Body of pancreas (tissue), 4 donors: Measurements from ENCODE around the gene SHISA7. TPM values are rescaled to one million over a fixed set of nuclear protein-coding genes. Genes with fewer than 3 reads are reported as not detected.
"Not testable (repeated sequence)": the region's sequence is repeated elsewhere in the genome, so short reads cannot be mapped to it uniquely, and the experiment has no call there.

ENCODE experiments used
- ATAC-seq: fragments of 150-250 bp; one replicate; pipeline ENCODE4 v1.9.1; 2016
- DNase-seq, 4 donors: peaks; one replicate each; pipeline ENCODE4 v3.0.0-alpha.2; 2019
- H3K27ac ChIP-seq, 4 donors: fragments of 200-600 bp; sonication (generic); 1 replicate in 3 of 4; 2 replicates in 1 of 4; pipeline versions ENCODE4 v1.5.1 to v1.6.1; 2016 to 2019; ENCODE audit warnings: mild to moderate bottlenecking in 1 of 4, mixed read lengths in 1 of 4, moderate library complexity in 1 of 4
- H3K27me3 ChIP-seq, 2 donors: fragments of 200-600 bp; sonication (generic); one replicate each; pipeline ENCODE4 v1.6.0; 2016; ENCODE audit warnings: mild to moderate bottlenecking in 1 of 2
- H3K36me3 ChIP-seq, 2 donors: fragments of 200-600 bp; sonication (generic); replicated peaks in 1 of 2; 2 replicates each; pipeline ENCODE4 v1.5.1; 2016; ENCODE audit warnings: low read depth in 2 of 2; ENCODE audit not compliant: insufficient read depth in 1 of 2
- H3K4me1 ChIP-seq: fragments of 200-600 bp; sonication (generic); one replicate; pipeline ENCODE4 v1.6.0; 2016
- H3K4me3 ChIP-seq, 2 donors: fragments of 200-600 bp; sonication (generic); 1 replicate in 1 of 2; 2 replicates in 1 of 2; pipeline ENCODE4 v1.5.1; 2016 to 2019
- H3K9me3 ChIP-seq, 3 donors: fragments of 200-600 bp; sonication (generic); 1 replicate in 2 of 3; 2 replicates in 1 of 3; pipeline ENCODE4 v1.5.1; 2016
- CTCF ChIP-seq, 7 experiments: fragments of 450-650 bp in 4 of 7; fragments of 200-600 bp in 3 of 7; sonication (generic) in 3 of 7; IDR thresholded peaks; one replicate each; pipeline ENCODE4 v1.5.1; 2016 to 2019; ENCODE audit warnings: antibody characterized with exemption in 7 of 7
- POLR2A ChIP-seq, 3 donors: fragments of 450-650 bp; IDR thresholded peaks; one replicate each; pipeline ENCODE4 v1.6.1; 2016; ENCODE audit warnings: antibody characterized with exemption in 3 of 3, mild to moderate bottlenecking in 2 of 3
- WGBS, 2 donors: methylation state at CpG; one replicate each; pipeline ENCODE4 v1.1.5; 2017; 5-methylcytosine and 5-hydroxymethylcytosine counted together
- intact Hi-C: fragments of 100-400 bp; cut with DNase I; formaldehyde crosslinking; loops from one replicate; pipeline ENCODE4 v1.15.1; 2023
- total RNA-seq, 2 donors: library from RNA; depleted of rRNA; stranded (reverse); fragments of >200 nt; gene quantifications; one replicate each; pipeline ENCODE4 v1.1.0, GENCODE V29; 2016

The SHISA7 gene
- total RNA-seq, 2 donors from 2014 or later, result not detected

GRCh38 chr19:55419624-55420236 is 23.4 kb downstream of the SHISA7 start:
- no peak overlapping the region for H3K27ac ChIP-seq
- DNase-seq, result no peak
- WGBS, 2 donors, result 58% methylated on average over 4 to 5 of the region's 5 CpGs
- H3K4me3 ChIP-seq, result no peak overlapping the region
- no peaks in the 10 kb centered on the region for H3K4me1 ChIP-seq
- H3K36me3 ChIP-seq, result no peaks in the 10 kb centered on the region
- ATAC-seq, result no peak
- no peaks in the 10 kb centered on the region for H3K27me3 ChIP-seq
- H3K9me3 ChIP-seq, result no peaks in the 10 kb centered on the region
- intact Hi-C loops, result loop anchor here (5.0 kb wide), 1 partner anchor 282 kb away; no protein-coding TSS in a partner anchor
- TF ChIP-seq POLR2A (IDR thresholded peaks at IDR 0.05), result no peak

DNA sequence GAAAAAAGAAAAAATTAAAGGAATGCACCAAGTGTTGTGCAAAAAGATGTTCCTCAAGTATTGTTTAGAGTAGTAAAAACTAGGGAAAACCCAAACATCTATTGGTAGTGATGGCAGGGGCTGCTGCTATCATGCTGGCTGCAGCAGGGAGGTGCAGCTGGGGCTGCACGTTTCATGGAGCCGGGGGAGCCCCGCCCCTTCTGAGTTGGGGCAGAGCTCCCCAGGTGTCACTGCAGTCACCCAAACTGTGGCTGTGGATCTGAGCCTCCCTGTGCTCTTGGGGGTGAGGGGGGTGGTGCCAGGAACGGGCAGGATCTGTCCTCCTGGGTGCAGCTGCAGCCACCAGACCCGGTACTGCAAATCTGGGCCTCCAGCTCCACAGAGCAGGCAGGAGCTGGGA is 24.0 kb downstream of the SHISA7 start:
- ATAC-seq (no peak), DNase-seq (no peak)
- no peak overlapping the region for H3K27ac ChIP-seq
- no peak overlapping the region for H3K4me3 ChIP-seq
- no peaks in the 10 kb centered on the region for H3K4me1 ChIP-seq
- 37 to 51% methylated on average over 3 to 5 of the region's 5 CpGs for WGBS, 2 donors
- H3K9me3 ChIP-seq, result no peaks in the 10 kb centered on the region
- H3K27me3 ChIP-seq, result no peaks in the 10 kb centered on the region
- intact Hi-C loops, result loop anchor here (5.0 kb wide), 1 partner anchor 282 kb away; no protein-coding TSS in a partner anchor
- no peak for TF ChIP-seq POLR2A (IDR thresholded peaks at IDR 0.05)
- TF ChIP-seq CTCF (IDR thresholded peaks at IDR 0.05), result no peak
- H3K36me3 ChIP-seq, result no peaks in the 10 kb centered on the region

GRCh38 chr19:55418185-55418584 is 24.9 kb downstream of the SHISA7 start:
- intact Hi-C loops, result loop anchor here (5.0 kb wide), 1 partner anchor 281 kb away; no protein-coding TSS in a partner anchor
- H3K9me3 ChIP-seq, result no peaks in the 10 kb centered on the region
- no peaks in the 10 kb centered on the region for H3K27me3 ChIP-seq
- ATAC-seq, result peak; percentile 82
- DNase-seq, result peak; percentile 59 to 75 (median 67)
- H3K36me3 ChIP-seq, result no peaks in the 10 kb centered on the region
- TF ChIP-seq POLR2A (IDR thresholded peaks at IDR 0.05) (no peak), CTCF (IDR thresholded peaks at IDR 0.05) (peak; percentile 42 to 82 (median 76))
- H3K27ac ChIP-seq, result no peak overlapping the region
- H3K4me3 ChIP-seq, result no peak overlapping the region
- WGBS, 2 donors, result 0 to 22% methylated on average over 2 to 7 of the region's 7 CpGs
- no peaks in the 10 kb centered on the region for H3K4me1 ChIP-seq

GRCh38 chr19:55410168-55410567 is 32.9 kb downstream of the SHISA7 start:
- Histone ChIP-seq H3K4me1 (peaks cover 13% of the 10 kb centered on the region), H3K27ac (no peak overlapping the region), H3K4me3 (no peak overlapping the region), H3K36me3 (no peaks in the 10 kb centered on the region), H3K9me3 (no peaks in the 10 kb centered on the region), H3K27me3 (no peaks in the 10 kb centered on the region)
- ATAC-seq (no peak), DNase-seq (no peak)
- intact Hi-C loops, result no loop called here
- WGBS, 2 donors, result 93 to 95% methylated on average over 2 of the region's 2 CpGs
- TF ChIP-seq POLR2A (IDR thresholded peaks at IDR 0.05) (no peak), CTCF (IDR thresholded peaks at IDR 0.05) (no peak)

DNA sequence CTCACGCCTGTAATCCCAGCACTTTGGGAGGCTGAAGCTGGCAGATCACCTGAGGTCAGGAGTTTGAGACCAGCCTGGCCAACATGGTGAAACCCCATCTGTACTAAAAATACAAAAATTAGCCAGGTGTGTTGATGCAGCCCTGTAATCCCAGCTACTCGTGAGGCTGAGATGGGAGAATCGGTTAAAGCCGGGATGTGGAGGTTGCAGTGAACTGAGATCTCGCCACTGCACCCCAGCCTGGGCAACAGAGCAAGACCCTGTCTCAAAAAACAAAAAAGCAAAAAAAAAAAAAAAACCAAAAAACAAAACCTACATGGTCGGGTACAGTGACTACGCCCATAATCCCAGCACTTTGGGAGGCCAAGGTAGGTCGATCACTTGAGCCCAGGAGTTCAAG is 33.9 kb downstream of the SHISA7 start:
- DNase-seq, H3K4me3 ChIP-seq, H3K27ac ChIP-seq, ATAC-seq, intact Hi-C loops, H3K36me3 ChIP-seq, H3K27me3 ChIP-seq, H3K9me3 ChIP-seq: not testable (repeated sequence)
- peaks cover 13% of the 10 kb centered on the region for H3K4me1 ChIP-seq
- WGBS, 2 donors, result 87 to 95% methylated on average over 7 to 8 of the region's 8 CpGs

DNA sequence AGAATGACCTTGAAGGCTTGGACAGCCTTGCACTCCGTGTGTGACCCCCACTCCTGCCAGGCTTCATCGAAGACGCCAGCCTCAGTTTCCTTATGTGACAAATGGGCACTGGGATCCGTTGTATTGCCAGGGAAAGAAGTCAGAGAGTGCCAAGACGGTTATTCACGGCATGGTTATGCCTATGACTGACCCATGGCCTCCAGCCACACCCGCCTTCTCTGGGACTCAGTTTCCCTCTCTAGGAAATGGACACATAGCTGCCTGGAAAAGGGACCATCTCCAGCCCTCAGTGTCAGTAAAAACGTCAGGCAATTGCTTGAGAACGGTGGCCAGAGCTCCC is 34.6 kb downstream of the SHISA7 start:
- intact Hi-C loops, result no loop called here
- H3K4me1 ChIP-seq, result peaks cover 13% of the 10 kb centered on the region
- no peaks in the 10 kb centered on the region for H3K27me3 ChIP-seq
- TF ChIP-seq CTCF (IDR thresholded peaks at IDR 0.05) (peak in 1 of 7 experiments; percentile 5), POLR2A (IDR thresholded peaks at IDR 0.05) (no peak)
- no peaks in the 10 kb centered on the region for H3K9me3 ChIP-seq
- ATAC-seq, result no peak
- H3K4me3 ChIP-seq, result no peak overlapping the region
- no peaks in the 10 kb centered on the region for H3K36me3 ChIP-seq
- WGBS, 2 donors, result 53 to 57% methylated on average over 9 of the region's 9 CpGs
- H3K27ac ChIP-seq, result peak overlapping the region; percentile 93 to 100 (median 98)
- no peak for DNase-seq
